GM21825 (cell line): ENCODE data around the gene COL4A5.
"Not testable (repeated sequence)": the region's sequence is repeated elsewhere in the genome, so short reads cannot be mapped to it uniquely, and the experiment has no call there.

ENCODE experiments used
- ATAC-seq: cut with Tn5 transposase; IDR thresholded peaks from one replicate; pipeline ENCODE4 v1.9.1; 2021; ENCODE audit warnings: mild to moderate bottlenecking, moderate library complexity; ENCODE audit not compliant: unreplicated experiment

Gene COL4A5

DNA sequence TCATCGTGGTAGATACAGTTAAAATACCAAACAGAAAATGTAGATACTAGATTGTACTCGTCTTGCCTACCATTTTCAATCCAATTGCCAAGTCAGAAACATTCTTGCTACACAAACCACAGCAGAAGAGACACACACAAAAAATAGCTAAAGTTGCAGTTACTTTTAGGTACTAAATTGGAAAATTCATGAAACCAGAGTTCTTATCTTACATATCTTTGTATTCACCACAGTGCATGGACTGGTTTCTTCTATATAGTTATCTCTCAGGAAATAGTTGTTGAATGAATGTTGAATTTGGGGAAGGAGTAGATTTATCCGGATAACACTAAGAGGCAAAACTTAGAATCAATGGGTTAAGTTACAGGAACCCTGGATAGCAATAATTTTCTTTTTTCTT lies 14.2 kb downstream of the COL4A5 start:
- ATAC-seq: no peak

GRCh38 chrX:108456971-108457477 lies 17.4 kb downstream of the COL4A5 start:
- no peak for ATAC-seq

DNA sequence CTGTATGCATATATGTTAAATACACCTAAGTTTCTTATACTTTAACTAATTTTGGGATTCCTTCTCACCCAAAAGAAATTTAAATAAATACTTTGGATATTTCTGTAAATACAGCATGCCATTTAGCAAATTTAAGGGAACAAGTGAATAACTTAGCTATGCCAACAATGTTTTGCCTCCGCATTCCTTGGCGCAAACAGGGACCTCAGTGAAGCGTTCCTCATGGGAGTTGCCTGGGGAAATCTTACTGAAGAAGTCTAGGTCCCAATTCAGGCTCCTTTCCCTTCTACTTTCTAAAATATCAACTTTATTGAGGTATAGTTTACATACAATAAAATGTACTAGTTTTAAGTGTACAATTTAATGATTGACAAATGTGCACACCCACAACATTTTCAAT lies 25.0 kb downstream of the COL4A5 start:
- no peak for ATAC-seq

DNA sequence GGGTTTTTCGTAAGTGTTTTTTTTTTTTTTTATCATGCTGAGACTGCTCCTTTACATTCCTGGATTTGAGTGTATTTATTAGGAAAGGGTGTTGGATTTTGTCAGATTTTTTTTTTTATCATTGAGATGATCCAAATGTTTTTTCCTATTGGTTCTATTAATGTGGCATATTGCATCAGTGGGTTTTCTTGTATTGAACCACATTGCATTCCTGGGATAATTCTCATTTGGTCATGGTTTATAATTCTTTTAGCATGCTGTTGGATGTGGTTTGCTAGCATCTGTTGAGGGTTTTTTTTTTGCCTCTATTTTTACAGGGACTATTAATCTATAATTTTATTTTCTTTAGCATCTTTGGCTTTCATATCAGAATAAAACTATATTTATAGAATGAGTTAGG lies 28.8 kb downstream of the COL4A5 start:
- ATAC-seq: no peak

DNA sequence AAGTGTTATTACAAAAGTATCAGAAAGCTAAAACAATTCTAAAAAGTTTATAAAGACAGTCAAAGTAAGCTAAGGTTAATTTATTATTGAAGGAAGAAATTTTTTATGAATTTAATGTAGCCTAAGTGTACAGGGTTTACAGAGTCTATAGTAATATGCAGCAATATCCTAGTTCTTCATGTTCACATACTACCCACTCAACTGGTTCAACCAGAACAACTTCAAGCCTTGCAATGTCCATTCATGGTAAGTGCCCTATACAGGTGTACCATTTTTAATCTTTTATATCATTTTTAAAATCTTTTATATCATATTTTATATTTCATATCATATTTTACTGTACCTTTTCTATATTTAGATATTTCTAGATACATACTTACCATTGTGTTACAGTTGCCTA lies 34.3 kb downstream of the COL4A5 start:
- ATAC-seq: no peak

GRCh38 chrX:108481528-108481927 lies 41.9 kb downstream of the COL4A5 start:
- not testable (repeated sequence) for ATAC-seq

DNA sequence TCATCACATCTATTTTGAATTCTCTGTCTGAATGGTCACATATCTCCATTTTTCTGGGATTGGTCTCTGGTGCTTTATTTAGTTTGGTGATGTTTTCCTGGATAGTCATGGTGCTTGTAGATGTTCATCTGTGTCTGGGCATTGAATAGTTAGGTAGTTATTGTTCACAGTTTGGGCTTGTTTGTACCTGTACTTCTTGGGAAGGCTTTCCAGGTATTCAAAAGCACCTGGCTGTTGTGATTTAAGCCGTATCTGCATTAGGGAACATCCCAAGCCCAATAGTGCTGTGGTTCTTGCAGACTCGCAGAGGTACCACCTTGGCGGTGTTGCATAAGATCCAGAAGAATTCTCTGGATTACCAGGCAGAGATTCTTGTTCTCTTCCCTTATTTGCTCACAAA lies 44.6 kb downstream of the COL4A5 start:
- no peak for ATAC-seq

GRCh38 chrX:108485960-108486359 lies 46.3 kb downstream of the COL4A5 start:
- ATAC-seq: no peak

DNA sequence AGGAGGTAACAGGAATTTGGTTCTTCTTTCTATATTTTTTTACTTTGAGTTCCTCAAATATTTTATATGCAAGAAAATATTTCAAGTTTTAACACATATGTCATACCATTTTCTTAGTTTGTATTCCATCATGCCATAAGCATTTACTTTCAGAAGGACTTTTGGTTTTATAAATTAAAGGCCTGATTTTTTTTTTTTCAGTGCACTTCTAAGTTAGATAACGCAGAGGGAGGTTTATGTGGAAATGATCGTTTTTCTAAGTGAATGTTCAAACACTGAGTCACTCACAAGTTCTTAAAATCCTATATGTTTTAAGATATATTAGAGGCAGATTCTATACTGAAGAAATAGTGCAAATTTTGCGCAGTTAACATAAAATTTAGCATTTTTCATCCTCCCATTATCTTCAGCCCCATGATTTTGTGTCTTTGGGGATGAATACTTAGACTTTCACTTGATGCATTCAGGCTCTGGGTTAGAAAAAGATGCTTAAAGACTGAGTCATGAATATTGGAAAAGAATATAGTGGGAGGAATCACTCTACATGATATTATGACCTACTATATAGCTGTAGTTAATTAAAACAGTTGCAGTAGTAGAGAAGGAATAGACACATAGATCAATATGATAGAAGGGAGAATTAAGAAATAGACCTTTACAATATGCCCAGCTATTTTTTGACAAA lies 54.9 kb downstream of the COL4A5 start:
- ATAC-seq: no peak

- no peak for ATAC-seq
Observed at GRCh38 chrX:108511721-108512120, 72.1 kb downstream of the COL4A5 start.

GRCh38 chrX:108516184-108516583 lies 76.5 kb downstream of the COL4A5 start:
- no peak for ATAC-seq

DNA sequence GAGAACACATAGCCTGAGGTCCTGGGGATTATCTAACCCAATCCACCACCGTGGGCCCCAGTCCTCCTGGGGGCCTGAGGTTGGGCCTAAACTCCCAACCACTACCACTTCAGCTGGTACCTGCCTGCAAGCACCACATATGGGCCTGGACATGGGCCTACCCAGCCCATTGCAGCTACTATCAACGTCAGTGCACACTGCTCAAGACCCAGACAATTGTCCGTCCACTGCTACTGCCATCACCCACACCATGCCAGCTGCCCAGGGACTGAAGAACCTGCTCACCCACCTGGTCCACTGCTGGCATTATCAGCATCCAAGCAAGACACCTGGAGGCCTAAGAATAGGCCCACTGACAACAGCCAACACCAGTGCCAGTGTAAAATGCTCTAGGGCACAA lies 88.1 kb downstream of the COL4A5 start:
- no peak for ATAC-seq

DNA sequence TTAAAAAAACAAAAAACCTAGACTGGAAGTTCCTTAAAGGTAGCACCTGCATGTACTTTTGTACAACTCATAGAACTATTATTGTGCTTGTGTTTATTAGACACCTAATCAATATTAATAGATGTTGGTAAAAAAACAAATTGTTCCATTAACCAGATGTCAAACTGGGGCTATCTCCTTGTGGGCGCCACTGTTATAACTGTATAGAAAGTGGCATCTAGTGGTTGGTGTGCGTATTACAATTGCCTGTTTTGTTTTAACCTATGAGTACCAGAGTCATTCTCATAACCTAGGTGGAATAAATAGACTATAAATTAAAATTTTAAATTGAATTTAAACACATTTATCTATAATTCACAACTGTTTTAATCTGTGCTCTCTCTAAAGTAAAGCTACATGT lies 97.4 kb downstream of the COL4A5 start:
- peak; percentile 80 for ATAC-seq

- ATAC-seq: no peak
Observed at GRCh38 chrX:108541286-108541685, 101.6 kb downstream of the COL4A5 start.

- no peak for ATAC-seq
Observed at GRCh38 chrX:108557580-108557979, 117.9 kb downstream of the COL4A5 start.

GRCh38 chrX:108558217-108558616 lies 118.6 kb downstream of the COL4A5 start:
- ATAC-seq: no peak

- ATAC-seq: no peak
Observed at GRCh38 chrX:108573136-108573535, 133.5 kb downstream of the COL4A5 start.

DNA sequence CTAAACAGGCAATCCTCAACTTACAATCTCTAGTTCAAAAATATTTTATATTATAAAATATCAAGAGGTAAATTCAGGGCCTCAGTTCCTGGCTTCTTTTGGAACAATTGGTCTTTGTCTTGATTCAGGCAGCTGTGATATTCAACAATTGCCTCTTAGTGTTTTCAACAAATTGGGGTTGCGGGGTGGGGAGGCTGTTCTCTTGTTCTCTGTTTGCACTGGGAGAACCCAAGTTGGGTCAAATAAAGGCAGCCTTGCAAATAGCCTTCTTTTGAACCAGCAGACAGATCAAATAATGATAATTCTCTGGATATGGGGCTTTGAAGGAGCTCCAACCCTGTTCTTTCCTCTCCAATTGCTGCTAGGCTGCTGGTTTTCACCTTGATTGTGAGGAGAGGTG lies 142.5 kb downstream of the COL4A5 start:
- no peak for ATAC-seq

DNA sequence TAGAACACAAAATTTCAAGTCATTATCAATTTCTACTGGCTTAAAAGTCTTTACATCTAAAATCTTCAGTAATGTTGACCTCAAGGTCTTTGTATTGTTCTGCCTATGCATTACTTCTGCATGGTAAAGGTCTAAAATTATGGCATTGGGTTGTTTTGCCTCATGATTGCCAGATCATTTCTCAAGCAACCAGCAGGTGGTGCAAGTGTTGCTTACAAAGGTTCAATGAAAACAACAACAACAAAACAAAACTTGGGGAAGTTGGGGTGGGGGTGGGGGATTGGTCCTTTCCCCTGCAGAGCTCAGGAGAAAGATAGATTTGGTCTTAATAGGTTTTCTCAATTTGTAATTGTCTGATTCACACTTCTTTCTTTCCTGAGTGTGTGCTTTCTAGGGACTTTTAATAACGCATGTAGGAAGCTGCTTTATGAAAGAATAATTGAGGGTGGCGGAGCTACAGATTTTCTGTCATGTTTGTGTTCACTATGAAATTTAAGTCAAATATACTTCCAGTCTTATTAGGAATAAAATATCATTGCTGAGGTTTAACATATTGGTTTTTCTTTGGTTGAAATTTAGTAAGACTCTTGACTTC lies 145.1 kb downstream of the COL4A5 start:
- ATAC-seq: no peak

- ATAC-seq: no peak
Observed at GRCh38 chrX:108590496-108590895, 150.9 kb downstream of the COL4A5 start.

GRCh38 chrX:108601276-108601675 lies 161.6 kb downstream of the COL4A5 start:
- ATAC-seq: no peak

DNA sequence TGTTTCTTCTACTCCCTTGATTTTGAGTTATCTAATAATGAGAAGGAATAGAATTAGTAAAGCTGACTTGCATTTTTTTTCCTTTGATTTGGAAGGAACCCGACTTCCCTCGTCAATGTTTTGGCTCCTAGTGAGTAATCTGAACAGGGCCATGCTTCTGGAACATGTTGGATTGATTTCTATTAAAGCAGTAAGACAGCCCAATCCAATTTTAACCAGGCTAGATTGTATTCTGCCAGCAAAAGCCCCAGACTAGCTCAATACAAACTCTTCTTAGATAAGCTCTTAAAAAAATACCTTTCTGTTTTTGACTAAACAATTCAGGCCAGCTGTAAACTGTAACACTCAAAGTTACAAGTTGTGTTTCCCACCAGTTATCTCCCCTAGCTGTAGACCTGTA lies 170.5 kb downstream of the COL4A5 start:
- ATAC-seq: no peak

GRCh38 chrX:108614616-108615015 lies 175.0 kb downstream of the COL4A5 start:
- no peak for ATAC-seq
